ENCODE data around the gene FBXL4.

The FBXL4 gene

DNA sequence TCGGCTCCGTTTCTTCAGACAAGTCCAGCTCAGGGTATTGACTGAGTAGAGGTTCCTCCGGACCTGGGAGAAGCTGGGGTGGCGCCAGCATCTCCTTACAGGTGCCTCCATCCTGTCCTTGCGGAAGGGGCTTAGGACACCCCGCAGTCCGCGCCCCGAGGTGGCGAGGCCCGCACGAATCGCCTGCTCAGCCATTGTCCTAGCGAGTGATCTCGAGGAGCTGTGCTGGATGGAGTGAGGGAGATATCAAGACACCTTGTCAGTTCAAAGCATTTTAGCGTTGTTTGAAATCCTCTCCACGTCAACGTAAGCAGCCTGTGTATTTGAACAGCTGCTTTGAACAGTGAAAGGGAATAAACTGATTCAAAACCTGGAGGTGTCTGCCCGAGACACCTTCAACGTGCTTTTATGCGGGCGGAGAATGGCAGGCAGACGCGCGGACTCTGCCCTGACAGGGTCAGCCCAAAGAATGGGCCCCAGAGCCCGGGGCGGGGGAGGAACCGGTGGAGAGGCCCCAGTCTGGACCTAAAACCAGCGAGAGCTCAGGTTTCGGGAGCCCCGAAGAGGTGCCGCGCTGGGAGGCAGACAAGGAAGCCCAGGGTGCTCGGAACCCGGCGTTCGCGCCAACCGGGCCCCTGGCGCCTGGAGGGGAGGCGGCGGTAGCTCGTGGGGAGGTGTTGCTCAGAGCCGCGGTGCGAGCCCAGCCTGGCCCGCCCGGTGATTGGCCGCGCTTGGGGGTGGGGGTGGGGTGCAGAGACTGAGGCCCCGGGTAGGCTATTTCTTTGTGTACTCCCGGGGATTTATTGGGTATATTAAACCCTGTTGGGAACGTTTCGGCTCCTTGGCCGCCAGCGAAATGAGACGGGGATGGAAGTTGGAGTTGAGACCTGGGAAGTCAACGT is 116.4 kb downstream of the FBXL4 start:
- no peaks in the 10 kb centered on the region for H3F3A ChIP-seq (ENCODE audit: control insufficient read depth, insufficient read depth)
- H3K79me2 ChIP-seq (ENCODE audit: control insufficient read depth, low read length): no peaks in the 10 kb centered on the region
- no peak overlapping the region for H3K4me2 ChIP-seq (ENCODE audit: low read length)
- no peak overlapping the region for H3K4me3 ChIP-seq (ENCODE audit: low read length)
- peaks cover 19% of the 10 kb centered on the region for H3K27me3 ChIP-seq (ENCODE audit: control insufficient read depth, low read length)
- no peaks in the 10 kb centered on the region for H3K36me3 ChIP-seq (ENCODE audit: control insufficient read depth, low read length)
- H3K4me1 ChIP-seq (ENCODE audit: control insufficient read depth, low read length): no peaks in the 10 kb centered on the region
- H4K20me1 ChIP-seq (ENCODE audit: control insufficient read depth, insufficient read depth, low read depth, low read length): no peaks in the 10 kb centered on the region
- H3K27ac ChIP-seq (ENCODE audit: low read depth, low read length): no peak overlapping the region
- TF ChIP-seq, protein P1, sequence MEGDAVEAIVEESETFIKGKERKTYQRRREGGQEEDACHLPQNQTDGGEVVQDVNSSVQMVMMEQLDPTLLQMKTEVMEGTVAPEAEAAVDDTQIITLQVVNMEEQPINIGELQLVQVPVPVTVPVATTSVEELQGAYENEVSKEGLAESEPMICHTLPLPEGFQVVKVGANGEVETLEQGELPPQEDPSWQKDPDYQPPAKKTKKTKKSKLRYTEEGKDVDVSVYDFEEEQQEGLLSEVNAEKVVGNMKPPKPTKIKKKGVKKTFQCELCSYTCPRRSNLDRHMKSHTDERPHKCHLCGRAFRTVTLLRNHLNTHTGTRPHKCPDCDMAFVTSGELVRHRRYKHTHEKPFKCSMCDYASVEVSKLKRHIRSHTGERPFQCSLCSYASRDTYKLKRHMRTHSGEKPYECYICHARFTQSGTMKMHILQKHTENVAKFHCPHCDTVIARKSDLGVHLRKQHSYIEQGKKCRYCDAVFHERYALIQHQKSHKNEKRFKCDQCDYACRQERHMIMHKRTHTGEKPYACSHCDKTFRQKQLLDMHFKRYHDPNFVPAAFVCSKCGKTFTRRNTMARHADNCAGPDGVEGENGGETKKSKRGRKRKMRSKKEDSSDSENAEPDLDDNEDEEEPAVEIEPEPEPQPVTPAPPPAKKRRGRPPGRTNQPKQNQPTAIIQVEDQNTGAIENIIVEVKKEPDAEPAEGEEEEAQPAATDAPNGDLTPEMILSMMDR (IDR thresholded peaks at IDR 0.05; ENCODE audit: low read depth, low read length, poor library complexity, severe bottlenecking): no peak
- TF ChIP-seq EZH2phosphoT487 (IDR thresholded peaks at IDR 0.05; ENCODE audit: borderline replicate concordance, low read length): no peak
- H3K9me2 ChIP-seq (replicated peaks; ENCODE audit: control insufficient read depth, low read length): no peaks in the 10 kb centered on the region
- H3K9me3 ChIP-seq (ENCODE audit: control insufficient read depth, insufficient read depth, low read length): peaks cover 5% of the 10 kb centered on the region; the same call in 1 of the 2 replicates

GRCh38 chr6:98830146-98830545 is 117.6 kb downstream of the FBXL4 start:
- no peaks in the 10 kb centered on the region for H3K4me1 ChIP-seq (ENCODE audit: control insufficient read depth, low read length)
- H3K27me3 ChIP-seq (ENCODE audit: control insufficient read depth, low read length): peaks cover 14% of the 10 kb centered on the region
- no peak overlapping the region for H3K4me3 ChIP-seq (ENCODE audit: low read length)

DNA sequence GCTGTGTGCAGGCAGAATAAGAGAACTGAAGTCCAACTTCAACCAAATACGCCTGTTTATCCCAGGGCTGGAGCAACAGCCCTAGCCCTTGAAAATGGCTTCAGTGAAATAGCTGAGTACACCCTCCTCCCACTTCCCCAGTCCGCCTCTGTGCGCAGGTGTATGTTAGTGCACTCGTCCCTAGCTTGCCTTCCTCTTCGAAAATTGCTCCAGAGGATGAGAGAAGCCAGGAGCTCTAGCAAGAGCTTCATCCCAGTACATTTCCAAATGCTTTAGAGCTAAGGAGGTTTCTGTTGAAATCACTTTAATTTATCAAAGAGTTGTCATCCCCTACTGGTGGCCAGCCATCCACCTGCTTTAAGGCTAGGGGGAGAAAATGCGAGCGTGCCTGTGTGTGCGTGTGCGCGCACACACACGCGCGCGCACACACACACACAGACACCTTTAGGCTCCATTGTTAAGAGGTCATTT is 118.8 kb downstream of the FBXL4 start:
- H3K4me2 ChIP-seq (ENCODE audit: low read length): no peak overlapping the region
- no peaks in the 10 kb centered on the region for H3K4me1 ChIP-seq (ENCODE audit: control insufficient read depth, low read length)
- H4K20me1 ChIP-seq (ENCODE audit: control insufficient read depth, insufficient read depth, low read depth, low read length): no peaks in the 10 kb centered on the region
- H3K9me3 ChIP-seq (ENCODE audit: control insufficient read depth, insufficient read depth, low read length): peaks cover 5% of the 10 kb centered on the region; the same call in 1 of the 2 replicates
- H3K9me2 ChIP-seq (replicated peaks; ENCODE audit: control insufficient read depth, low read length): no peaks in the 10 kb centered on the region
- H3K4me3 ChIP-seq (ENCODE audit: low read length): no peak overlapping the region
- TF ChIP-seq, protein P1 (IDR thresholded peaks at IDR 0.05; ENCODE audit: low read depth, low read length, poor library complexity, severe bottlenecking): no peak
- no peak for TF ChIP-seq EZH2phosphoT487 (IDR thresholded peaks at IDR 0.05; ENCODE audit: borderline replicate concordance, low read length)
- H3F3A ChIP-seq (ENCODE audit: control insufficient read depth, insufficient read depth): no peaks in the 10 kb centered on the region
- H3K27me3 ChIP-seq (ENCODE audit: control insufficient read depth, low read length): peaks cover 10% of the 10 kb centered on the region
- no peaks in the 10 kb centered on the region for H3K79me2 ChIP-seq (ENCODE audit: control insufficient read depth, low read length)
- no peak overlapping the region for H3K27ac ChIP-seq (ENCODE audit: low read depth, low read length)
- H3K36me3 ChIP-seq (ENCODE audit: control insufficient read depth, low read length): no peaks in the 10 kb centered on the region

More at GRCh38 chr6:98830146-98830545, 117.6 kb downstream of the FBXL4 start:
- Histone ChIP-seq H3F3A (ENCODE audit: control insufficient read depth, insufficient read depth) (no peaks in the 10 kb centered on the region), H4K20me1 (ENCODE audit: control insufficient read depth, insufficient read depth, low read depth, low read length) (no peaks in the 10 kb centered on the region), H3K9me3 (ENCODE audit: control insufficient read depth, insufficient read depth, low read length) (peaks cover 5% of the 10 kb centered on the region; the same call in 1 of the 2 replicates), H3K36me3 (ENCODE audit: control insufficient read depth, low read length) (no peaks in the 10 kb centered on the region), H3K79me2 (ENCODE audit: control insufficient read depth, low read length) (no peaks in the 10 kb centered on the region), H3K27ac (ENCODE audit: low read depth, low read length) (no peak overlapping the region), H3K9me2 (replicated peaks; ENCODE audit: control insufficient read depth, low read length) (no peaks in the 10 kb centered on the region), H3K4me2 (ENCODE audit: low read length) (no peak overlapping the region)
- TF ChIP-seq EZH2phosphoT487 (IDR thresholded peaks at IDR 0.05; ENCODE audit: borderline replicate concordance, low read length): no peak
- TF ChIP-seq, protein P1 (IDR thresholded peaks at IDR 0.05; ENCODE audit: low read depth, low read length, poor library complexity, severe bottlenecking): no peak
